GM19193 (cell line): ENCODE data around the gene SPACA1.

Experiments used
- POLR2A ChIP-seq: IDR thresholded peaks from 4 replicates; pipeline ENCODE4 v1.6.1; 2011; ENCODE audit not compliant: insufficient read depth, insufficient read length; ENCODE audit errors: extremely low read depth

SPACA1 gene

GRCh38 chr6:88047510-88048150, at the start of gene SPACA1:
Gene SPACA1, plus strand, starts transcription at chr6:88047841. Its CDS starts 65 bp downstream, at chr6:88047906.
- no peak for TF ChIP-seq POLR2A

DNA sequence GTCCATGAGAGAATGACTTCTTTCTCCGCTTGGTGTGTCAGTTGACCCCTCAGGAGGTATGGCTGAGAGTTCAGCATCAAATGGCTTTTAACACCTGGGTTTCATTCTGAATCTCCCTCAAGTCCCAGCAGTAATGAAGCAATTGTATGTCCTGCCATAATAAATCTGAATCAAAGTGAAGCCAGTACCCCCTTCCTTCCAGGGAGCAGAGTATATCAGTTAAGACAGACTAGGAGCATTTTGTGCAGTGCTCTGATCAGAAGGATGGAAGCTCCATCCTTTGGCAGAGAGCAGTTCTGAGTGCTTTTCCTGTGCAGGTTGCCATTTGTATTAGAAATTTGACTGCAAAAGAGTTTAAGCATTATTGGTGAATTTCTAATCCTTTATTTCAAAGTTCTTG, 46.9 kb upstream of the SPACA1 start:
- TF ChIP-seq POLR2A: no peak

- TF ChIP-seq POLR2A: no peak
These were observed 42.9 kb upstream of the SPACA1 start for GRCh38 chr6:88004707-88005106.

GRCh38 chr6:88006557-88006956, 41.1 kb upstream of the SPACA1 start:
- no peak for TF ChIP-seq POLR2A

DNA sequence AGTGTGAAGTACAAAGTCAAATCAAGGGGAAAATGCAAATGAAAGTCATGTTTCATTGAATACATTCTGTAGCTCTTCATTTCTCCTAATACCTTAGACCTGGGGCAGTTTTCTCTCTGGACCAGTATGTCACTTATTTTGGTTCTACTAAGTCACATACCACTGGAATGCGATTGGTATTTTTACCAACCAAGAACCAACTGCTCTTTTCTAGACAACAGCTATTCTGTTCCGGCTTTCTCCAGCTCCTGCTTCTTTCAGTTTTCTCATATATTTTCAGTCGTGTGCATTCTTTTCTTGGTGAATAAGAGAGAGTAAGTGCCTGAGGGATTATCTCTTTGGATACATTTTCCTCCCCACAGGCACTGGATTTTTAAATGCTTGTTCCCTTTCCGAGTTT, 39.2 kb upstream of the SPACA1 start:
- no peak for TF ChIP-seq POLR2A

DNA sequence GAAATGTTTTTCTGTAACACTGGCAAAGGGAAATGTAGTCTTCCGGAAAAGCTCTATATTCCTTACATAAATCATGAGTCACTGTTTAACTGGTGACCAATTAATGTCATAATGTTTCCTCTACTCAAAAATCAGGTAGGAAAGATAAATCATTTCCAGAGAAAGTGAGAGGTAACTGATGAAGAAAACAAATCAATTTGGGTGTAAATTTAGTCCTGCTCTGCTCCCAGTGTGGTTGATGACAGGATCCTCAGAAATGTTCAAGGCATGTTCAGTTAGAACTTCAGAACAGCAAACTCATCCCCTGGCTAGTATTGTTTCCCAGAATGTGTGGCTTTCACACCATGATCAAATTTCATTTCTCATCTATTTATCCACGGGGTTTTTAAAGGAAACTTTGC, 38.8 kb upstream of the SPACA1 start:
- TF ChIP-seq POLR2A: no peak

- TF ChIP-seq POLR2A: no peak
These were observed 34.6 kb upstream of the SPACA1 start for GRCh38 chr6:88013015-88013414.

DNA sequence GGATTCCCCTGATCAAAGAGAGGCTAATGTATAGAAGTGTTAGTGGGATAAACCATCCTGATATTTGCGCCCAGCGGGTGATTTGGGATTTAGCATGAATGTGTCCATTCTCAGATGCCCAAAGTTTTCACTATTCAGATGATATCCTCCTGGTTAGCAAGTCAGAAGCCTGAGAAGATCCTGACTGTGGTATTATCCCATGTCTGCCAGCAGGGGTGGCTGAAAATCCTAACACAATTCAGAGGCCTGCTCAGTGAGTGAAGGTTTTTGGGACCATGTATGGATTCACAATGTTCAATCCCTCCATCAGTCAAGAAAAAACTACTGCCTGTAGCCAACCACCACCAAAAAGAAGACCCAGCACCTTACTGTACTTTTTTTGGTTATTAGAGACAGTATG, 34.1 kb upstream of the SPACA1 start:
- no peak for TF ChIP-seq POLR2A

GRCh38 chr6:88020439-88020838, 27.2 kb upstream of the SPACA1 start:
- TF ChIP-seq POLR2A: no peak

- no peak for TF ChIP-seq POLR2A
These were observed 22.9 kb upstream of the SPACA1 start for GRCh38 chr6:88024696-88025095.

GRCh38 chr6:88031550-88031949, 16.1 kb upstream of the SPACA1 start:
- TF ChIP-seq POLR2A: no peak

- no peak for TF ChIP-seq POLR2A
These were observed 3.1 kb upstream of the SPACA1 start for GRCh38 chr6:88044530-88044929.

GRCh38 chr6:88045521-88046136, 2.0 kb upstream of the SPACA1 start:
- TF ChIP-seq POLR2A: no peak

DNA sequence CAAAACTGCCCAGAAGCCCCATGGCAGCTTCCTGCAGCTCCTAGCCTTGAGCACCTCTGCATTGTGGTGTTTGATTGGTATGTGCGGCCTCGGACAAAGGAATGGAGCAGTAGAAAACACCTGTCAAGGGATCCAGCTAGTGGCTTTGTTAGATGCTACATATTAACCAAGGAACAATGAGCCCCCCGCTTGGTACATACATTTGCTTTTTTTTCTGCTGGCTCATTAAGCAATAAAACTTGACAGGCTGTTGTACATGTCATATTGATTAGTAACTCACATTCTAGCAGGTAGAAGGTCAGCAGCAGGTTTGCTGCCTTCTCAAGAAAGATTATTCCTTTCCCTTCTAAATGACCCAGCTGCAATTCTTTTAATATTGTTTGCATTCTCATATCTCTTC, 937 bp downstream of the SPACA1 start:
- TF ChIP-seq POLR2A: no peak

- no peak for TF ChIP-seq POLR2A
These were observed 2.6 kb downstream of the SPACA1 start for GRCh38 chr6:88050140-88050818.

DNA sequence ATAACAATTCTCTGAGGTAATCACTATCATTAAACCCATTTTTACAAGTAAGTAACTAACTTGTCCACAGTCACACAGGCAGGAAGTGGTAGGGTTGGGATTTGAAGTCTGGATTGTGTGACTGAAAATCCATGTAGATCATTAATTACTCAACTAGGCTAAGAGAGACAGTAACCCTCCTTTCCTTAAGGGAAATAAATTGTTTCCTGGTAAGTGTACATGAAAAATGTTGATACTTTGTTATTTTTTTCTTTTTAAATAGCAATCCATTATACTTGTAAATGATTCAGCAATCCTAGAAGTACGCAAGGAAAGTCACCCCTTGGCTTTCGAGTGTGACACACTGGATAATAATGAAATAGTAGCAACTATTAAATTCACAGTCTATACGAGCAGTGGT, 11.6 kb downstream of the SPACA1 start:
- no peak for TF ChIP-seq POLR2A

DNA sequence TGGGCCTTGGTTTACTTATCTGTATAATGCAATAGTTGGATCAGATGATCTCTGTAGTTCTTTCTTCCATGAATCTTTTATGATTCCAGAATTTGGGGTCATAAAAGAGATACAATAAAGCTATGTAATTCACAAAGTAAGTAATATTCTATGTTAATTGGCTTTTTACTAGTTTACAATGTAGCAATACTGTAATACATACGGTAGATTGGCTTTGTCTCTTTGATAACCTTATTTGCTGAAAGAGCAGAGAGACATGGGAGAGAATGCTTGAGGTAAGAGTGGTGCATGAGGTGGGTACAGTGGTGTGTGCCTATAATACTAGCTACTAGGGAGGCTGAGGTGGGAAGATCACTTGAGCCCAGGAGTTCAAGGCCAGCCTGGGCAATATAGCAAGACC, 14.7 kb downstream of the SPACA1 start:
- TF ChIP-seq POLR2A: no peak

DNA sequence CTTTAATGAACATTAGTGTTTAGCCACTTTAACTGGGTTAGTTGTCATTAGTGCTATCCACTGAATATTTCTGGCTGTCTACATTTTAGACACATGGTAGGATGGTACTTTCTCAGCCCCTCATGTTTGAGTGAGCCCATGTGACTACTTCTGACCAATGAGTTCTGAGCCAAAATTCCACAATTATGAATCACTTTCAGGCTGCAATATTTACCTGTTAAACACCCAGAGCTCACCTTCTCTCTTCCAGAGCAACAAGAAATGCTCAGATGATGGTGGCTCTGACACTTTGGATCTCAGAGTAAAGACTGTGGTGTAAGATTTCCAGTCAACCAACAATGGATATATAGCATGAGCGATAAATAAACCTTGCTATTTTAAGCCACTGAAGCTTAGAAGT, 24.8 kb downstream of the SPACA1 start:
- no peak for TF ChIP-seq POLR2A
